Pons (tissue), 1 donor: ENCODE data around the gene CACNA1S.

Experiments used
- DNase-seq: peaks from one replicate; pipeline ENCODE4 v3.0.0-alpha.2; 2016; ENCODE audit warnings: low spot score

Gene CACNA1S

DNA sequence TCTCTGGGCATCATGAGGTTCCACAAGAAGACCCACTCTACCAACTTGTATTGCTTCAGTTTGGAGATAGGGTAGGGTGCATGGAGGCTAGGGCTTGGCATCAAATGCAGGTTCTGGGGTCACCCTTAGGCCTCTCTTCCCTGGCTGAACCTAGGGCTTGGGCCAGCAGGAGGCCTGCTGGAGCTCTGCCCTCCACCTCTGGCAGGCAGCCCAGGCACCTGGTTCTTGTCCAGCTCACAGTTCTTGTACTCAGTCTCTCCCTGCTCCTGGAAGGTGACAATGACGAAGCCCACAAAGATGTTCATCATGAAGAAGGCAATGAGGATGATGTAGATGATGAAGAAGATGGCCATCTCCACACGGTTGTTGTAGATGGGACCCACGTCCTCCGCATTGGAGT, 51.2 kb downstream of the CACNA1S start:
- DNase-seq, result no peak

- no peak for DNase-seq
Measured at GRCh38 chr1:201060586-201060985, 51.6 kb downstream of the CACNA1S start.

DNA sequence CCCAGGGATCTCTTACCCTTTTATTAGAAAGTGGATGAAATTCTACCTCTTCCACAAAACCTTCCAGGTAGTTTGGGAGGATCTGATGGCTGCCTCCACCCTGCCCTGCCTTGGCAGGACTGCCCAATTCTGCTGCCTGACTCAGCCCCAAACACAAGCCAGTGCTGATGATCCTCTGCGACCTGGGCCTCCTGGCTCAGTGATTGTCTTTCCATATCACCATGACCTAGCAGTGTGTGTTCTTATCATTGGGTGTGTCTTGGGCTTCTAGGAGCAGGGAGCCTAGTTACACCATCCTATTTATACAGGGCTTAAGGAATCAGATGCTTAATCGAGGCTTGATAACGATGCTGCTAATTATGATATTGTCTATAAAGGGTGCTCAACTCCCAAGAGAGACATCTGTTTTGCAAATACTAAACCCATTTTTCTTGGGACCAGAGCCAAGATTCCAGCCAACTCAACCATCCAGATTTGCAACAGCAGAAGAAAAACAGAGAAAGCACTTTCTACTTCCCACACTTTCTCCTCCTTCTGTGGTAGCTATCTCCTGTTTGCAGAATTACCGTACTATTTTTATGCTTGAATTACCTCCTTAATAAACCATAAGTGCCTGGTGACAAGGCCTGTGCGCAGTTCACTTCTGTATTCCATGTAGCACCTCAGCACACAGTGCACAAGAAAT, 52.2 kb downstream of the CACNA1S start:
- no peak for DNase-seq

DNA sequence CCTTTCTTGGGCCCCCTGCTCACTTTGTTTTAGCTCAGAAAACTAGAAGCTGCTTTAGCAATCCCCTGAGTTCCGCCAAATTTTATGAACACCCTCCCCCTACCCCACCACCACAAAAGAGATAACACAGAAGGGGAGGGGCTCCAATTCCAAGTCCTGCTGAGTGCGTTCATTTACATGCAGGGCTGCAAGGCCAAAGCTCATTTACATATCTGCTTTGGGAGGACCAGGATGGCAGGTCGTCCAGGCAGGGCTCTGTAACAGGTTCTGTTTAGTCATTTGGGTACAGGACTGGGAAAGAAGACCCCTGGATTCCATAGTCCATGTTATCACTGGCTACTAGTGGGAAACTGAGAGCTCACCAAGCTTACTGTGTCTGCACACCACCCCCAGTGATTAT, 52.8 kb downstream of the CACNA1S start:
- DNase-seq, result no peak

- no peak for DNase-seq
Measured at GRCh38 chr1:201054091-201054543, 58.1 kb downstream of the CACNA1S start.

- no peak for DNase-seq
Measured at GRCh38 chr1:201053155-201053860, 58.9 kb downstream of the CACNA1S start.

DNA sequence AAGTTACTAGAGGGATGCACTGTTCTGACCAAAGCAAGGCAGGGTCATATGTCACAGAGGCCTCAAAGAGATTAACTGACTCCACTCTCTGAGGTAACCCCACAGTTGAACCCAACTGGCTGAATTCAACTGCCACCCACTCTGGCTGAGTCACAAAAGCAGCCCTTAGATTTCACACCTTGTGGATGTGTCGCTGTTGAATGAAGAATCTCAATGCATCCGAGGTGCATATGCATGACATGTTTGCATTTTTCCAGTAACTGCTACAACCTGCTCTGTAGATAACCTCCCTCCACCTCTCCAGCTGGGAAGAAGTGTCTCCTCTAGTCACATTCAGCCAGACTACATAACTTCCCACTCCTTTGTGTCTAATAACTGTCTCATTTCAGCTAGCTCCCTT, 60.8 kb downstream of the CACNA1S start:
- no peak for DNase-seq

GRCh38 chr1:201050515-201051277, 61.5 kb downstream of the CACNA1S start:
- DNase-seq, result no peak

GRCh38 chr1:201049248-201049831, 62.9 kb downstream of the CACNA1S start:
- no peak for DNase-seq

- DNase-seq, result no peak
Measured at GRCh38 chr1:201048521-201048920, 63.7 kb downstream of the CACNA1S start.

DNA sequence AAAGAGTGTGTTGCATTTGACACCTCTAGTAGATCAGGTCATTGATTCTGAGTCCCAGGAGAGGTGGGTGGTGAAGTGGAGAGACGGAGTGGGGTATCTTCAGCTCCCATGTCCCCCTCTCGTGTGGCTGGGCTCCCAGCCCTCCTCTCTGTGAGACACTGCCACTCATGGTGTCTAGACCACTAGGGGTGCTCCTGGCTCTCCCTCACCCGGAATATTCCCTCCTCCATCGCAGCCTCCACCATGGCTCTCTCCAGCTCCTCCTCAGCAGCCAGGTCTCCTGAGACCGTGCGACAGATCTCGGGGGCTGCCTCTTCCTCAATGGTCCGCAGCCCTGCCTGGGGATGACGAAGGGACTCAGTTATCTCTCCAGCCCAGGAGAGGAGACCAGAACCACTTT, 68.1 kb downstream of the CACNA1S start:
- no peak for DNase-seq

GRCh38 chr1:201042779-201043461, 69.3 kb downstream of the CACNA1S start:
- DNase-seq, result peak; percentile 81

DNA sequence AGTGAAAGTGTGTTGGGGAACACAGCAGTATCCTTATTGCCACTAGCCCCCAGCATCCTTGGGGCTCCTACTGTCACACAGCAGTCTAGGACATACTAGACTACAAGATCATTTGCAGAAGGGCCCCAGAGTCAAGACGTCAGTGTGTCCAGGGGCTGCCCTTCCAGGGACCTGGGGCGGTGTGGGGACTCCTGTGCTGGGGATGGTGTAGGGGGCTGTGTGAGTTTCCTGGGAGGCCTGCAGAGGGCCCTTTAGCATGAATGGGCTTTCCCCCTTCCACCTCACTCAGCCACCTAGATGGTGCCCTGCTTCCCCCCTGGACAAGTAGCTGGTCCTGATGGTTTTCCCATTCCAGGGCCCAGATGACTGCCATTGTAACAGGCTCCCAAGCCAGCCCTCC, 71.2 kb downstream of the CACNA1S start:
- no peak for DNase-seq

GRCh38 chr1:201039876-201040275, 72.3 kb downstream of the CACNA1S start:
- no peak for DNase-seq

- DNase-seq, result no peak
Measured at GRCh38 chr1:201039418-201039817, 72.8 kb downstream of the CACNA1S start.

DNA sequence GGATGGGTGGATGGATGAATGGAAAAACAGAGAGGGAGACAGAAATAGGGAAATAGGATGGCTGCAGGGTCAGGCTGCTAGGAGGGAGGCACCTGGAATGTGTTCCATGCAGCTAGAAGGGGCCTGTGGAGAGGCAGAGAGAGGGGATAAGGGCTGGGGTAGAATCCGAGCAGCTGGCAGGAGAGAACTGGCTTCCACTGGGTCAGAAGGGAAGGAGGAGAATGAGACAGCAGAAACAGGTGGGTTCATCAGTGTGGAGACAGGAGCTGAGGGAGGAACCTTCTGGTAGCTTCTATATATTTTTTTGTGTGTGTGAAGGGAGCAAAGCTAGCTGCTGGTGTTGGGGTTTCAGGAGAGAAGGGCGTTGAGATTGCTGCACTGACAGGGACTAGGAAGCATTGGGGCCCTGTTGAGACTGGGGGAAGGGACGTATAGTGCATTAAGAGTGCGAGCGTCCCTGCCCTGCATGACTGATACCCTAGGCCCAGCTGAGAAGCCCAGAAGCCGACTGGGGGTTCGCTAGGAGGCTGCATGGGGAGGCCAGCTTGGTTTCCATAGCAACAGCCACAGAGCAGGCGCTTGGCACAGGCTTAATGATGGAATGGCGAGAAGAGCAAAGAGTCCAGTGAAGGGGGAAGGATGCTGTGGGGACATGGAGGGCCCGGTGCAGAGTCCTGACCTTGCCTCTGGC, 73.9 kb downstream of the CACNA1S start:
- DNase-seq, result no peak

DNA sequence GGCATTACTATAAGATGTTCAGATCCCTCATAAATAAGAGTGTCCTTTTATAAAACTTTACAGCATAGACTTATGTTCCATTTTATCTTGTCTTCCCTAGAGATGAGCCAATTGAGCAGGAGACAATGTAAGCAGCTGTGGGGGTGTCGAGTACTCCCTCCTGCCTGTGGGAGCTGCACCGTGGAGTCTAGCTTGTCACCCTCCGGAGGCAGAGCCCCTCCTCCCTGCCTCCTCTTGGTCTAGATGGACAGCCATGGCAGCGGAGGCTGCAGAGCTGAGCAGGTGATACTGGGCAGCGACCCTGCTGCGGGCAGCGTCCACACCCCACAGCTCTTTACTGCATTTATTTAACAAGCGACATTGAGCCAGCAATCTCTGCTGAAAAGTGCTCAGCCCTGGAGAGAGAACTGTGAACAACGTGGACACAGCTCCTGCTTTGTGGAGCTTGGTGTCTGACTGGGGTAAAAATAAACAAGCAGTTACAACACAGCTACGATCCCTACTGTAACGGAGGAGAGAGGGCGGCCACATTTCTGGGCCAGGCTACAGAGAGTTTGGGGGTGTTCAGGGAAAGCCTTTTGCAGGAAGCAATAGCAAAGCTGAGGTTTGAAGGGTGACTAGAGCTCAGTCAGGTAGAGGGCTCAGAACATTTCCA, 75.9 kb downstream of the CACNA1S start:
- no peak for DNase-seq

DNA sequence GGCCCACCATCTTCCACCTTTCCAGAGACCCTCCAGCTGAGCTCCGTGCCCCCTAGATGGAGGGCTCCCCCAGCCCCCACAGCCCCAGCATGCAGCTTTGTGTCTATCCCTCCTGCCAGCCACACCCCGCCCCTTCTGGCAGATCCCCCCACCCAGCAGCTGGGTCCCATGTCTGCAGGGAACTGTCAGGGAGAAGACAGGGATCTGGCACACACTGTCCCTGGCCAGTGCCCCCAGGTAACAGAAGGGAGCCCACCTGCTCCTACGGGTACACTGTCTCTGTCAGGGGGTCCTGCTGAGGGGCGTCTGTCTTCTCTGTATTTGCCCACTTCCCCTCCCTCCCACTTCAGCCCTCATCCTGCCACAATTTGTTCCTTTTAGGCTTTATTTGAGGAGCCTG, 77.6 kb downstream of the CACNA1S start:
- no peak for DNase-seq

DNA sequence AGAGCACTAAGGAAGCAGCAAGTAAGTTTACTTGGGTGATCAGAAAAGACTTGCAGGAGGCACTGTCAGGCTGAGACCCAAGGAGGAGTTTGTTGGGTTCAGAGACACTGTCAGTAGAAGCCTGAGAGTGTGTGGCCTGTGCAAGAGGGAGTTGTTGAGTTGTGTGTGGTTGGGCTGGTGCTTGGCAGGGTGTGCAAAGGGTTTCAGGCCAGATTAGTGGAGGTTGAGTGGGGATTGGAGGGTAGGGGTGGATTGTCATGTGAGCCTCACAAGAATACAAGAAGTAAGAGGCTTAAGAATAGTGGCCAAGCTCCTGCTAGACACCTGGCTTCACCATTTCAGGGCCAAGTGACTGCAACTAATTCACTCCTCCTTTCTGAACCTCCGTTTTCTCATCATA, 79.8 kb downstream of the CACNA1S start:
- DNase-seq, result no peak

DNA sequence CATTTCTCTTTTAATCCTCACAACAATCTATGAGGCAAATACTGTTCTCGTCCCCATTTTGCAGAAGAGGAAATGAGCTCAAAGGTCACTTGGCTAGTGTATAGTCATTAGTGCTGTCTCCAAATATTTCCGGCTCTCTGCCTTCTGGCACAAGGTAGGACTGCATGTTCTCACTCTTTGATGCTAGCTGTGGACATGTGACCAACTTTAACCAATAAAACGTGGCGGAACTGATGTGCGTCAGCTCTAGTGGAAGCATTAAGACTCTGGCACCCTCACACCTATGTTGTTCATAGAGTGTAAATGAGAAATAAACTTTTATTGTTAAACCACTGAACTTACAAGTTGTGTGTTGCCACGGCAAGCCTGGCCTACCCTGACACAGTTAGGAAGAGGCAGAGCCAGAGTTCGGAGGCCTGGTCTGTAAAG, 83.8 kb downstream of the CACNA1S start:
- DNase-seq, result peak; percentile 61

DNA sequence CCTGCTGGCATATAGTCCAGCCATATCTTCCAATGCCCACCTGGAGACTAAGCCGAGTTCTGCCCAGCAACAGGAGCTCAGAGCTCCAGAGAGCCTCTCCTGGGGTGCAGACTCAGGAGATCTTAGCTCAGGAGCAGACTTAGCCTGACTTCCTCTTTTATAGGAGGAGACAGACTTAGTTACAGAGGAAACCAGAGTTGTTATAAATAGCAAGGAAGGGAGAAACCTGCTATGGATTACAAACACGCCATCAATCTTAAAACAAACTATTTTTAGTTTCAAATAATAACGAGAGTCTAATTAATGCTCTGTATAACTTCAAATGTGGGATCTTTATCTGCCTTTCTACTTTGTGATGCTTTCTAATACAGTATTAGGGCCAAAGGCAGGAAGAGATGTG, 85.4 kb downstream of the CACNA1S start:
- peak; percentile 67 for DNase-seq
